ENCODE data around the gene CDK6.
A peak's percentile ranks its signal among the peaks of the same experiment; 100 is the strongest.

Gene CDK6

DNA sequence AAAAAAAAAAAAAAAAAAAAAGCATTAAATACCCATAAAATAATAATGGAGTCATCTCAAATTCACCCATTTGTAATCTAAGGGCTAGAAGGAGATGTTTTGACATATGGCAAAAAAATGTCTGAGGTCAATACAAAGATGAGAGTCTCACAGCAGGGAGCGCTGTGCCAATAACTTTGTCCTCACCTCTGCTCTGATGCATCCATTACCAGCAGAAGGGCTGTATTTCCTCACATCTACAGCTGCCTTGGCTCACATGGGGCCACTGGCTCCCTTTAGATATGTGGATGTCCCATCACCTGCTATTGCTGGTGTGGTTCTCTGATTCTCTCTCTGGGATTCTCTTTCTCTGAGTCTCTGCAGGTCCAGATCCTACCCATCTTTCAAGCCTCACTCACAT, 155.9 kb downstream of the CDK6 start:
- DNase-seq (ENCODE audit: low read depth), result peak; percentile 47

DNA sequence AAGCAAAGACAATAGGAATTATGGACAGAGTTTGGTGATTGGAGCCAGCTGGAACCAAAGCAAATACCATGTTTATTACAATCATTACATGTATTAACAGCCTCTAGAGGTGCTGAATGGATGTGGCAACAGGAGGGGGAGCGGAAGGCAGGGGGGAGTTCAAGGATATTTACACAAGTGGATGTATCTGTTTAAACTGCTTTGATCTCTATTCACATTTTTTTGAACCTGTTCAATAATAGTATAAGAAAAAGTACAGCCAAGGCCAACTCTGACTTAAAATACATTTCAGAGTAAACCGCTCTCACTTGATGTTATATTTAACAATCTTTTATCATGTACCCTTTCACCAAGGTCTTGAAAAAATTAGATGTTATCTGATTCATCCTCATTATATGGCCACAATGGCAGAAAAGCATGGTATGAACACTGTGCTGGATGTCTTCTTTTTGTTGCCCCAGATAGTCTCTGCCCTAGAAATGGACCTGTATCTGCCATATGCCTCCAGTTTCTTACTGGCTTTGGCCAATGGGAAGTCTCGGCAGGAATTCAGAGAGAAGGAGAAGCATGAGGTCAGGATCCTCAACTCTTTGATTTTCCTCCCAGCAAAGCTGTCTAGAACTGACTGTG, 158.0 kb downstream of the CDK6 start:
- DNase-seq (ENCODE audit: low read depth), result no peak

DNA sequence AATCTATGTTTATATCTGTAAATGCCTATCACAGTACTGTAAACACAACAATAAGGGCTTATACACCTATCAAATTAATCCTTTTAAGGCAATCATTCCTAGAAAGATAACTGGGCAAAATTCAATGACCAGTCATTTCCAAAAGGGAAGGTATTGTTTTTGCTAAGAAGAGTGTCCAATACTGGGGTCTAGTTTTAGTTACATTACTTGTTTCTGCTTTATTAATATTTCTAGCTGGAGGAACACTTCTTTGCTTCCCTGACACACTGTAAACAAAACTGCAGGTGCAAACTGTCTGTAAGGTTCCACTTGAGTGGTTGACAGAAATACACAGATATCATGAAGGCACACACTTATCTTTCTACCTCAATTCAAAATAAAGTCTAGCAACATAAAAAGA, 162.0 kb downstream of the CDK6 start:
- no peak for DNase-seq (ENCODE audit: low read depth)

DNA sequence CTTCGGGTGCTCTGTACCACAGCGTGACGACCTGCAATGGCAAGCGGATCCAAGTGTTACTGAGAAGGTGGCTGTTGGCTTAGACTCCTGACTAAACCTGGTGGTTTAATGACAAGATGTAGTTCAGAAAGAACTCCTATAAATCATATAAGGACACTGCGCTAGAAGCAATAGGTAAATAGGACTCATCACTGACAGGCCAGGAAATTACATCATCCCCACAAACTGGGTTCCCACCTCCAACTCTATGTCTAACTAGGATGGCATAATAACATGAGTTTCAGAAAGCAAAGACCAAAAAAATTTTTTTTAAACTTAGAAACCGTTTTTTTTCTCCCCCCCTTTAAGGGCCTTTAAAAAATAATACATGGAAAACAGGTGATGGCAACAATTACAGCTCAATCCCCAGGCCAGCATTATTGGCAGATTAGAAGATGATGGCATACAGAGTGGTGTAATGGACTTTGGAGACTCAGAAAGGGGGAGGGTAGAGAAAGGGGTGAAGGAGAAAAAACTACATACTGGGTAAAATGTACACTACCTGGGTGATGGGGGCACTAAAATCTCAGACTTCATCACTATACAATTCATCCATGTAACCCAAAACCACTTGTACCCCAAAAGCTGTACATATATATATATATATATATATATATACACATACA, 164.7 kb downstream of the CDK6 start:
- no peak for DNase-seq (ENCODE audit: low read depth)

DNA sequence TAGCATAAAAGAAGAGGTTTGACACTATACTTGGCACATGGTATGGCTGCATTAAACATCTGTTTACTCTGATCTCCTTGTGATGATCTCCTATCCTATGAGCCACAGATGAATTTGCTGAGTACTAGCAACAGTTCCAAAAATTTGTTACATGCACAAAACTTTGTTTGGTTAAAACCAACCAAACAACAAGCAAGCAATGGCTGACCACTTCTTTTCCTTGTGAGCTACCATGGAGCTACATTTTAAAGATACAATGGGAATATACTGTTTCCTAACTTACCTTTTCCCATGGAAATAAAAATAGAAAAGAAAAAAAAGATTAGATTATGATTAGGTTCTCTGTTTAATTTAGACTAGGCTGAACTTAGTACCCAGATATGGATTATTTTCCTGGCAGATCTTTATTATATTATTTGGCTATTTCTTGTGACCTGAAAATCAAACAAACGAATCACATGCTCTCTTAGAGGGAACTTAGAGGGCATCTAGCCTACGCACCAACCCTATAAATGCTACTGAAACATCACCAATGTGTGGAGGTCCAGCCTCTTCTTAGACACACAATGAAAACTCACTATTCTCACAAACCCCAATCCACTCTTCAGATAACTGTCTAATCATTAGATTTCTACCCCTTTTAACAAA, 166.0 kb downstream of the CDK6 start:
- no peak for DNase-seq (ENCODE audit: low read depth)

DNA sequence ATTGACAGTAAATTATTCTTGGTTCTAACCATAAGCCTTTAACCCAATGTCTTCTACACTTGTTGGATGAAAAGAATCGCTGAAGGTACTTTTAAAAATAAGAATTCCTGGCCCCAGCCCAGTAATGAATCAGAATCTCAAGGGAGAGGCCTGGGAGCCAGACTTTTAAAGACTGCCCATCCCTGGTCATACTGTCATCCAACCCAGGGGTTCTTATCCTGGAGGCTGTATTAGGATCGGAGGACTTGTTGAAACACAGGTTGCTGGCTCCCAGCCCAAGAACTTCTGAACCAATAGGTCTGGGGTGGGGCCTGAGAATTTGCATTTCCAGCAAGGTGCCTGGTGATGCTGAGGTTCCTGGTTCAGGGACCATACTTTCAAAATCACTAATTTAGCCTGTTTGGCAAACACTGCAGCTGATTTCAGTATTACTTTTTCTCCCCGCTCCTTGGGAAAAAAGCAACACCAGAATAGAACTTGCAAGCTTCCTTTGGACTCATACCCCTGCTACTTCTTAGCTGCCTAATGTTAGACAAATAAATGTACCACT, 166.7 kb downstream of the CDK6 start:
- no peak for DNase-seq (ENCODE audit: low read depth)

DNA sequence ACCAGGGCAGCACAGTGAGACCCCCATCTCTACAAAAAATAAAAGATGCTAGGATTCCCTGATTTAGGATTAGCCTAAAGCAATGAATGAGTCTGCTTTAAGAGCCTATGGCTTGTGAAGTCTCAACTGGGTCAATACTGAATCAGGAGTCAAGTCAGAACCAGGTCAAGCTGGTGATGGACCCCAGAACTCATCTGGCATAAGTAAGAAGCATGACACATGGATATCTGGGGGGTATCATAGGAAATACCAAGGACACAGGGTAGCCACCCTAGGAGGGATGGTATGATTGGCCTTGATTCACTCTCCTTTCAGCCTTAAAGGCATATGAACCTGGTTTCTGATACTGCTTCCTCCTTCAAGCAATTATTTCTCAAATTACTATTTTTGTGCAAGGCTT, 167.8 kb downstream of the CDK6 start:
- no peak for DNase-seq (ENCODE audit: low read depth)

DNA sequence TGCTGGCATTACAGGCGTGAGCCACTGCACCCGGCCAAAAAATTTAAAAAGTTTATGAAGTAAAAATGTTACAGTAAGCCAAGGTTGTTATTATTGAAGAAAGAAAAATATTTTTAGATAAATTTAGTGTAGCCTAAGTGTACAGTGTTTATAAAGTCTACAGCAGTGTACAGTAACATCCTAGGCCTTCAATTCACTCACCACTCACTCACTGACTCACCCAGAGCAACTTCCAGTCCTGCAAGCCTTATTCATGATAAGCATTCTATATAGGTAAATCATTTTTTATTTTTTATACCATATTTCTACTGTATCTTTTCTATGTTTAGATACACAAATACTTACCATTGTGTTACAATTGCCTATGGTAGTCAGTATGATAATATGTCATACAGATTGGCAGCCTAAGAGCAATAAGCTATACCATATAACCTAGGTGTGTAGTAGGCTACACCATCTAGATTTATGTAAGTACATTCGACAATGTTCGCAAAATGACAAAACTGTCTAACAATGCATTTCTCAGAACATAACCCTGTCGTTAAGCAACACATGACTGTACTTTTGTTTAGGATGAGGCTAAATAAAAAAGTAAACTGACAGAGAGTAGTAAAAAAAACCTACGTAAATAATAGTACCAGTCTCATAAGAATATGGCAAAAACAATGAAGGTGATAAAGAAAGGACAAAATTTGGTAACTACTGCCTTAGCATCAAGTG, 168.4 kb downstream of the CDK6 start:
- peak; percentile 55 for DNase-seq (ENCODE audit: low read depth)

DNA sequence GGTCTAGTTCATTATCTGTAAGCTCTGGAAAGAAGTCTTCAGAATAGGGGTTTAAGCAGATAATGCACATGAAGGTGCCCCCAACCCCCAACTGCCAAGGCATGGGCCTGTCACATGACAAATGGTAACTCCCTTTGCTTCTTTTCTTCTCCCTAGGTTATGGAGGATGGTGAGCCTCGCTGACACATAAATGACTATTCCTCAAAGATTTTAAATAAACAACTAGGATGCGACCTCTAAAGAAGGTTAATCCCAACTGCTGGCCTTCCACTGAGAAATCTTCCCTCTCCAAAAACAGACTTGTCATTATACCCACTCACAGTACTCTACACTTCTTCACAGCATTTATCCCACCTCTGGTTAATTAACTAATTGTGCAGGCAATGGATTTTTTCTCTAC, 170.4 kb downstream of the CDK6 start:
- no peak for DNase-seq (ENCODE audit: low read depth)

DNA sequence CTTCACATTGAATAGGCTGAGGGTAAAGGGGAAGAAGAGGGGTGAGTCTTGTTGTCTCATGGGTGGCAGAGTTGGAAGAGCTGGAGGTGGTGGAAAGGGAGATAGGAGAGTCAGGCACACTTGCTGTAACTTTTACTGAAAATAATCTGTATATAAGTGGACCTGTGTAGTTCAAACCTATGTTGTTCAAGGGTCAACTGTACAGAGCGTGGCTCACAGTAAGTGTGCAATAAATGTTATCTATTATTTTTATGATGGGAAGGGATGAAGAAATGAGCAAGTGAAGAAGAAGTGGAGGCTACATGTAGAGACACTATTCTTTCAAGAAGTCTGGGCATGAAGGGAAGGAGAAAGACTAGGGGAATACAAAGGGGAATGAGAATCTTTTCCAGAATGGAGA, 174.7 kb downstream of the CDK6 start:
- no peak for DNase-seq (ENCODE audit: low read depth)

DNA sequence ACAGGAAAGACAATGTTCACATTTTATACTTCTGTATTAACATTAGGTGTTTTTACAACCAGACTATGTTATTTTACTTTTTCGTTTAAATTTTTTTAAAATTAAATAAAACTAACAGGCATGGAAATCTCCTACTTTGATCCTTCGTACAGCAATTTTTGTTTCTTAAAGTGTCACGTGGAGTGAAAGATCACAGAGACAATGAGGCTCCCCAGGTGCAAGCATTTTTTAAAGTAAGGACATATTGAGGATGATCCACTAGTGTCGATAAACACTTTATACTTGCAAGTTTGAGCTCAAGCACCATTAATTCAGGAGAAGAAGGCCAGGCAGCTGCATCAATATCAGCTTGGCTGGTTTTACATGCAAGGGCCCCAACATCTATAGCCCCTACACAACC, 177.7 kb downstream of the CDK6 start:
- no peak for DNase-seq (ENCODE audit: low read depth)

DNA sequence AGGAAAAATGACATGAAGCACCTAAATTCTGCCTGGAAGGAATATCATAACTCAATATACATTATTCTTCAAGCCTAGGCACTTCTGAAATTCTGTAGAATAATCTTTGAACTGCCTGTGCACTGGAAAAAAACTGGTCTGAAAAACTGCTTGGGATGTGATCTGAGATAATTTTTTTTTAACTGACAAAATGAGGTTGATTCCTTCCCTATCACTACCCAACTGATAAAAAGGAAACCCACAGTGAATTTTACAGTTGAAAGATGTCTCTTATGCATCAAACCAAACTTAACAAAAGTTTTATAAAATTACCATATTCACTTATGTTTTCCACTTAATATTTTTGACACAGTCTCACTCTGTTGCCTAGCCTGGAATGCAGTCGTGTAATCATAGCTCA, 179.0 kb downstream of the CDK6 start:
- no peak for DNase-seq (ENCODE audit: low read depth)

DNA sequence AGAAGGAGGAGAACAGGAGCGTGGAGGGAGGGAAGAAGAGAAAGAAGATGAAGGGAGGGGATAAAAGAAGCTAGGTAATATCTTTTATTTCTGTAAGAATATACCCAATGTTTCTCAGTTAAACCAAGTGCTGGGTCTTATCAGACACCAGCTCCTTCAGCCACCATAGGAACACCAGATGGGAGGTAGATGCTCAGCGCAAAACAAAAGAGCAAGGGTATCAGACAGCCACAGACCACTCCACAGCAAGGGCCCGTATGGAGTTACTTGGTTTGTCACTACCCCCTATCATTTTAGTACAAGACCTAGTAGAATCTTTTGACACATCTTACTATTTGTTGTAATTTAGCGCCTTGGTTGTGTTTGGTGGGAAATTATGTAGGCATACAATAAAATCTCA, 180.3 kb downstream of the CDK6 start:
- DNase-seq (ENCODE audit: low read depth), result no peak

DNA sequence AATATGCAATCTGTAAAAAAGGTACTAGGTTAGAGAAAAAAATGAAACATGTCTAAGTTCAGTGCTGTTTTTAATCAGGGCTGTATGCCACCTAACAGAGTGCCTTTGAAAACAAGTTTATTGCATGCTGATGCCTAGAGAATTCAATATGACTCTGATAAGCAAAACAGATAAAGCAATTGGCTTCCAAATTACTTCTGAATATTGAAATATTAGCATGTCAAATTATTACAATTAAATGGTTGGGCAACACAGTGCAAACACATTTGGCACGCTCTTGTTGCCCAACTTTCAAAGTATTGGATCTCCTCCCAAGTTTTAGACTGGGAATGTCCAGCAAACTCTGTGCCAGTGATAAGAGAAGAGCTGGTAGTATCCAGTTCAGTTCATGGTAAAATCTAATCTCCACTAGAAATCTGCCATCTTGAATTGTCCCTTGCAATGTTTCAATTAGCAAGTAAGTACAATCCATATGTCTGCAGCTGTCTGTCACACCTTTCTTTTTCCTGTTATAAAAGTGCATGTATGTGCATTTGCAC, 181.0 kb downstream of the CDK6 start:
- no peak for DNase-seq (ENCODE audit: low read depth)

DNA sequence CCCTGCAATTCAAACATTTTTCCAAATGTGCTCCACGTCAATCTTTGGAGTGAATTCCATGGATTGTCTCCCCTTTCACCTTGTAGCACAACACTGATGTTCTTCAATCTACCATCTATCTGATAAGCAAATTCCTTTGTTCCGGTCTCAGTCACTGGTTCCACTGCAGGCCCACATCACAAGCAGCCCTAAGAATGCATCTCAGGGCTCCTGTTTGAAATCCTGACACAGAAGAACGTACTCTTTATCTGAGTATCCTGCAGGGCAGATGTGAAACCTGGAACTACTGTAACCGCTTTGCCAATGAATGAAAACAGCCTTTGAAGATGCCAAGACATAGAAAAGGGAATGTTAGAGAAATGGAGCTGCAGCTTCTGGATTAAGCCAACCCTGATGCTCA, 183.2 kb downstream of the CDK6 start:
- DNase-seq (ENCODE audit: low read depth), result no peak

DNA sequence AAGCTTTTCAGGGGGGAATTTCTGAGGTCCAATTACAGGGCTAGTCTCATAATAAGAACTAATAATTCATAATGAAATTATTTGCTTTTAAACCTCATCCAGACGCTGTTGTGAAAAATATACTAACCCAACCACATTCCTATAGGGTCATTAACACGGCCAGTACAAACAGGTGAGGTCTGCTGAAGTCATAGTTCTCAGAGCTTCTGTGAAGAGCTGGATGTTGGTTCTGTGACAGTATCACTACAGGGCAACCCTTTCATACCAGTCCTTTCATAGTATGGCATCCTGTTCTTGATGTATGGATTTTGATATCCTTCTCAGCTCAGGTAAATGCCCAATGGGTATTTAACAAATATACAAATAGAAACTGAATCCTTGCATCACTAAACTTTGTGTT, 183.8 kb downstream of the CDK6 start:
- DNase-seq (ENCODE audit: low read depth), result no peak

DNA sequence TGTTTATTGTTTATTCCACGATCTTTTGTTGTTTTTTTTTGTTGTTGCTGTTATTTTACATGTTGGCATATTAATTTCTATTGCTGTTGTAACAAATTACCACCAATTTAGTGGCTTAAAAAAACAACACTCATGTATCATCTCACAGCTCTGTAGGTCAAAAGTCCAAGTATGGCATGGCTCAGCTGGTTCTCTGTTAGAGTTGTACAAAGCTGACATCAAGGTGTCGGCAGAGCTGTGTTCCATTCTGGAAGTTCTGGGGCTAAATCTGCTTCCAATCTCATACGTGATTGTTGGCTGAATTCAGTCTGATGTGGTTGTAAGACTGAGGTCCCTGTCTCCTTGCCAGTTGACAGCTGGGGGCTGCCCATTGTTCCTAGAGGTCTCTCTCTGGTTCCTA, 186.0 kb downstream of the CDK6 start:
- DNase-seq (ENCODE audit: low read depth), result no peak

DNA sequence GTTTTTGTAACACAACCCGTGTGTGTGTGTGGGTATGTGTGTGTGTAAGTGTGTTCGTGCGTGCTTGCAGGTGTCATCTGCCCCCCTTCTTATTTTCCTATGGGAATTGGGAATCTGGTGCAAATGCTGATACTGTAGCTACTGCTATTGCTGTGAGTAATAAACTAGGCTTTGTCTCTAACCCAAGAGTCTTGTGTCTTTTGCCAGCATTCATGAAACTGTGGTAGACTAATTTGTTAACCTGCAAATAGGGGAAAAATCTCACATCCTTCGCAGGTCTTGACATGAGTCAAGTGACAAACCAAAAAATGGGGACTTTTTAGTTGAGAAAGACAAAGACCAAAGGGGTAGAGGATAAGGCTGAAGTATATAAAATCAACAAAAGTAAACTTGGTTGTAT, 188.3 kb downstream of the CDK6 start:
- no peak for DNase-seq (ENCODE audit: low read depth)

DNA sequence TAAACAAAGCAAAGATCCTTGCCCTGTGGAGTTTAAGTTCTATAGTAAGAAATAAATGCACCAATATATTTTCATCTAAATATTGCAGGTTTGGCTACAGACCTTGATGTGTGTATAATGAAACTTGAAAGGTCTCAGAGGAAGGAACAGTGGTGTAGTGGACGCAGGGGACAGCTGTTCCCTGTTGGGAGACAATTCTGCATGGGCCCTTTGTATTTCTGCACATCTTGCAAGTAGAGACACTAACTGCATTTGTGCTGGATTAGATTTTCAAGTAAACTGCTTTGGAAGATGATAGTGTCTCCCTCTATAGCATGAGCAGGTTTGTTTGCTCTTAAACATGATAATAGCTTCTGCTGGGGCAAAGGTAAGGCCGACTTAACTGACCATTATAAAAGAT, 188.7 kb downstream of the CDK6 start:
- no peak for DNase-seq (ENCODE audit: low read depth)

DNA sequence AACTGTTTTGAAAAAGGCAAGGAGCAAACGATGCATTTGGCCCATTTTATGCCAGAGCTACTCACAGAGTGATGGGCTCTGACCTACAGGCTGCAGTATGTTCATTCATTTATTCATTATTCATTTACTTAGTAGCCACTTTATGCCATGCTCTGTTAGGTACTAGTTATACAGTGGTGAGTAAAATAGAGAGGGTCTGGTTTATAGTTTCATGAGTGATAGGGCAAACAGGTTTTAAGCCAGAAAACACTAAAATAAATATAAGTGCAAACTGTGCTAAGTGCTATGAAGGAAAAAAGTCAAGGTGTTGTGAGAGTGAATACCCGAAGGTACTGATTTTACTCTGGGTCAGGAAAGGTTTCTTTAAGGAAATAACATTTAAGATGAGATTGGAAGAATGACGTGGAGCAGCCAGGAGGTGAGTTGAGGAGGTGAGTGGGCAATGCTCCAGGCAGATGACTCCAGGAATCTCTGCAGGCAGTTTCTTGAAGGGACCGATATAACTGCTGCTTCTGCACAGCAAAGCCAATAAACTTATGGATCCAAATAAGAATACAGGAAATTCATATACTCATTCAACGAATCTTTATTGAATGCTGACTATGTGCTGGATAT, 189.3 kb downstream of the CDK6 start:
- DNase-seq (ENCODE audit: low read depth), result no peak

DNA sequence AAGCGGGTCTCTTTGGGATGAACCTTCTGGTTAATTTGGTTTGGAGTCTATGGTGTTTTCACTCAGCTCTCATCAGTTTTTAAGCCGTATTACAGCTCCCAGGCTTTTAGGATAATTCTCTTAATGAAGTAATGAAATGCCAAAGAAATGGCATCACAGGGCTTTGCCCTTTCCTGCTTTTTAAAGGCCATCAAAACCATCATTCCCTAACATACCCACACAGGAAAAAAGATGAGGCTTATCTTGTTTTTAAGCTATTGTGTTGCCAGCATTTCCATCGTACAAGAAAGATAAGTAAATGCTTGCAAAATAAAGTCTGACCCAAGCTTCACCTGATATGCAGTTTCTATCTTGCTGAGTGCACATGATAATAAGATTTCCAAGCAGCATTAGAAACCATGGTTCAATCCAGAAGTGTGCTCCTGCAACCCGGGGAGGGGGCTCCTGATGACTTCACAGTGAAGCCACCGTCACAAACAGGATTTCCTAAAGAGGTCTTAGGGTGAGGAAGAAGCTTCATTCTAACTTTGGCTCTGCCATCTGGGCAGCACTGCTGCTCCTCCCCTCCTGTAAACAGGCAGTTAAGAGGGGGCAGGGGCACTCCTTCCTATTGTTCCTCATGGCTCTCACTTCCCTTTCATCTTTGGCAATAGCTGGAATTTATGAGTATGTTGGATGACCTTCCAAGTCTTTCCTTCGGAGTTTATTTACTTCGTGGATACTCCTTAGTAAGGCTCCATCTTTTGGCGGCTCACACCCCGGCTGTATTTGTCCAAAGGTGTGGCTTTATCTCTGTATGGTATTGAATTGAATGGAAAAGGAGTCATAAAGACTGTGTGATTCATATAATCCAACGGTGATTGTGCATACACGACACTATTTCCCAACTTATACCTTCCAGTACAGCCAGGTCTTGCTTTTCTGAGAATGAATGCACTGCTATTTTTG, 191.0 kb downstream of the CDK6 start:
- no peak for DNase-seq (ENCODE audit: low read depth)
